OCI-LY7 (cell line): ENCODE measurements around the gene PFDN4.

ENCODE experiments used
- CTCF ChIP-seq: fragments of 200-600 bp; sonication (generic); conservative IDR thresholded peaks from 2 replicates; pipeline ENCODE4 v1.5.1; 2014; ENCODE audit warnings: mild to moderate bottlenecking, antibody characterized with exemption, low read length, moderate library complexity, mixed read lengths
- EZH2phosphoT487 ChIP-seq: fragments of 200-600 bp; sonication (generic); IDR thresholded peaks from 2 replicates; pipeline ENCODE4 v1.6.1; 2018; ENCODE audit warnings: low read depth, borderline replicate concordance, mild to moderate bottlenecking, mixed run types, antibody characterized with exemption, low read length, moderate library complexity, mixed read lengths

- TF ChIP-seq CTCF (no peak), EZH2phosphoT487 (no peak)
Observed at GRCh38 chr20:54170026-54170471, 37.8 kb upstream of the PFDN4 start.
